HG02852 (cell line): ENCODE data around the gene CFAP46.
"Not testable (repeated sequence)": the region's sequence is repeated elsewhere in the genome, so short reads cannot be mapped to it uniquely, and the experiment has no call there.

Experiments
- ATAC-seq: cut with Tn5 transposase; IDR thresholded peaks from one replicate; pipeline ENCODE4 v1.9.1; 2021; ENCODE audit warnings: mild to moderate bottlenecking, moderate library complexity; ENCODE audit not compliant: unreplicated experiment

The CFAP46 gene

GRCh38 chr10:132781556-132781955 lies 160.8 kb downstream of the CFAP46 start:
- no peak for ATAC-seq

- no peak for ATAC-seq
Observed at GRCh38 chr10:132780356-132780755, 162.0 kb downstream of the CFAP46 start.

DNA sequence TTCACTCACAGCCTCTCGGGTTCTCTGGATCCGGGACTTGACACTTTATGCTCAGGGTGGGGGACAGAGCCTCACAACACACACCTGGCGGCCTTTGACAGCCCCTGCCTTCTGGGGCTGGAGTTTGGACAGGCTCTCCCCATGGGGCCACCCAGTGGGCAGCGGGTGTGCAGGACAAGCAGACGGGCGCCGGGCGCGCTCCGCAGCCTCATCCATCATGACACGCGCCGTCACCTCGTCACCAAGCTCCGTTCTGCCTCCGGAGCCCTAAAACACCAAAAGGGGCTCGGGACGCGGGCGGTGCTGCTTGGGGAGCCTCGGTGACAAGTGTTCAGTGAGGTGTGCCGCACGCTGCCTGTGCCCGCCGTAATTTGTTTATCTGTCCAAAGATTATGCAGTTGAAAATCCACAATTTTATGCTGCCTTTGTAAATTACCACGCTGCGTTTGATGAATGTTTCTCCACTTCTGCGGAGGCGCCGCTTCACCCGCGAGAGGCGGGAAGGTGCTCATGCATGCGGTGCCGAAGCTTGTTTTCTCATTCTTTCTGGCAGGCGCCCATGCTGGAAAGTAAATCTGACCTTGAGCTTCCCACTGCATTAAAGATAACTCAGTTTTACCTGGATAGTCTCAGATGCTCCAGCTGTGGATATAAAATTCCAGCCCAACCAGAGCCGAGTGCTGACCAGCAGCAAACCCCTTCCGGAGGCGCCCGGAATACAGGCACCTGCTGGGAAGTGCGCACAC lies 162.6 kb downstream of the CFAP46 start:
- ATAC-seq: no peak

DNA sequence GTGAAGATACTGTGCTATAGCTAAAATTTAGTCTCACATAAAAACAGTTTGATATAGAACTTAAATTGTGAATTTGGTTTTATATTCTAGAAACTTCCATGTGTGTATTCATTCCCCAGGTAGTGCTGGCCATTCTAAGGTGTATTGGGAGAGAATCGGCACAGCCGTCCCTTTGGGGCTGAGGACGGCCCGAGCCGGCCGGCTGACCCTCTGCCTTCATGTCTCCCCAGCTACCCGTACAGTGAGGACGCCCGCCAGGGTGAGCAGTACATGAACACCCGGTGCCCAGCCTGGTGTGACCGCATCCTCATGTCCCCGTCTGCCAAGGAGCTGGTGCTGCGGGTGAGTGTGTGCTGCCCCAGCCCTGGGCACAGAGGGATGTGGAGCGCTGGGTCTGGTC lies 164.9 kb downstream of the CFAP46 start:
- ATAC-seq: no peak

GRCh38 chr10:132776821-132777220 lies 165.5 kb downstream of the CFAP46 start:
- no peak for ATAC-seq

DNA sequence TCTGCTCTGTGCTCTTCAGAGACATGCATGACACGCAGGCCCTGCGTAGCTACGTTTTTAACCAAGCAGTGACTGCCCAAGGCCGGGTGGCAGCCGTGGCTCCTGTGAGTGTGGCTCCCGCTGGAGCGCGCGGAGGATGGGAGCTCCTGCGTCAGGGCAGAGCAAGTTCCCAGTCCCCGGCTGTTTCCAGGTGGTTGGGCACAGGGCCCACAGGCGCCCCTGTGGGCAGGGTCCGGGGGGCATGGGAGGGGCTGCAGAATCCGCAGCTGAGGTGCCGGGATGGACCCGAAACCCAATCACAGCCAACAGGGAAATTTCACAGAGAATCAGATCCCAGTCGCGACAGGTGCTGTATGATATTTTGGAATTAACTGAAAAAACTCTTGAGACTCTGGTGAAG lies 166.2 kb downstream of the CFAP46 start:
- ATAC-seq: no peak

DNA sequence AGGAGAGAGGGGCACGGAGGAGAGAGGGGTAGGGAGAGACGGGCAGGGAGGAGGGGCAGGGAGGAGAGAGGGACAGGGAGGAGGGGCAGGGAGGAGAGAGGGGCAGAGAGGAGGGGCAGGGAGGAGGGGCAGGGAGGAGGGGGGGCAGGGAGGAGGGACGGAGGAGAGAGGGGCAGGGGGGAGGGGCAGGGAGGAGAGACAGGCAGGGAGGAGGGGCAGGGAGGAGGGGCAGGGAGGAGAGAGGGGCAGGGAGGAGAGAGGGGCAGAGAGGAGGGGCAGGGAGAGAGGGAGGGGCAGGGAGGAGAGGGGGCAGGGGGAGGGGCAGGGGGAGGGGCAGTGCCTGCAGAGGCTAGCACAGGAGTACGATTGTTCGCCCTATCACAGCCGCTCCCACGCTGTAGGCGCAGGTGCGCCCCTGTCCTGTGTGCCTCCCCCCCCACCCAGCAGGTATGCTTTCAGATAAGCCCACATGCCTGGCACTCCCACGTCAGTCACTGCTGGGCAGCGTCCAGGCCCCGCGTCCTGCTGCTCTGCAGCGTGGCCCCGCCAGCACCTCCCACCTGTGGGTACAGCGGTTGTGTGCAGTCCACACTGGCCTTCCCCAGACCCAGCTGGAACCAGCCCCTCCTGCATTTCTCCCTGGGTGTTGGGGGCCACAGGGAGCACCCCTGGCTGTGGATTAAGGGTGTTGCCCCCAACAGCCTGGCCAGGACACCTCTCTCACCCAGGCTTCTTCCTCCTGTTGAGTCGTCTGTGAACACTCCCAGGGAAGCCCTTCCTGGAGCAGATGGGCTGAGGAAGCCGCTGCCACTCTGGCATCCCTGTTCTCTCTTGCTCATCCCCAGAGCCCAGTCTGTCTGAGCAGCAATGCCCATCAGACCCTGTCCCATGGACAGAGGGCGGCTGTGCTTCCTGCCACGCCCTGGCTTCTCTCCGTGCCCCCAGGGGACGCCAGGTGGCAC lies 167.2 kb downstream of the CFAP46 start:
- ATAC-seq: no peak

- no peak for ATAC-seq
Observed at GRCh38 chr10:132774181-132774901, 168.0 kb downstream of the CFAP46 start.

GRCh38 chr10:132772816-132773215 lies 169.6 kb downstream of the CFAP46 start:
- not testable (repeated sequence) for ATAC-seq

DNA sequence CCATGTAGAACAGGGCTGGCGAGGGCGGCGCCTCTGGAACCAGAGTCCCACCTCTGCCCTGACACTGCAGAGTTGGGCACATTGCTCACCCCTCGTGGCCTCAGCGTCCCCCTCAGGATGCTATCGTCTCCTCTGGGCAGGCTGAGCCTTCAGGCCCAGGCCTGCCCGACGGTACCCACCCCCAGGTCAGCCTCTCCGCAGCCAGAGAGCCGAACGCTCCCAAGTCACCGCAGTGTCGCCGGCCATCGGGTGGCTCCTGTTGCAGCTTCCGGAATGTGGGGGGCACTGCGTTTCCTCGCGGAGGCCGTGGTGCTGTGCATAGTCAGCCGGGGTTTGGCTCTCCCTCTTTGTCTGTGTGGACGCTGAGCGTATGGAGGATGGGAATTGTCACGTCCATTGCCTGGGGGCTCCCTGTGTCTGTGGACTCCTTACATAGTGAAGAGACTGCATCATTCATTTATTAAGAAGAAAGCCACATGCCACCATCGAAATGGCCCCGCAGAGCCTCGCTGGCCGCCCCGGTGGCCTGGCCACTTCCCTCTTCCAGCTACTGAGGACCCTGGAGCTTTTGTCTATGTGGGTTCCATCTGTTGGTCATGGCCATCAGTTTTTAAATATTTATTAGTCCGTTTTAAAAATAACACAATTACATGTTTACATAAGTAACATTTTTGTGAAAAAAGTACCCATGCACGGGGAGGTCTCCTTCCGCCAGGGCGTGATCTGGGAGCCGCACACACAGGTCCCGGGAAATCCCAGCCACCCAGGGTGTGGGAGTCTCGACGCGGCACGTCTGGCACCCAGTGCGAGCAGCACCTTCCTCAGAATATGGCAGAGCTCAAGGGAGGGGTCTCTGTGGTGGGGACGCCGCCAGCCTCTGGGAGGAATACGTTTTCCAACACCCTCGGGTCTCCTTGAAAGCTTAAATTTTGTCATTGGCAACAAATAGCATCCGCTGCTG lies 172.0 kb downstream of the CFAP46 start:
- no peak for ATAC-seq

GRCh38 chr10:132768346-132769248 lies 173.8 kb downstream of the CFAP46 start:
- no peak for ATAC-seq

- no peak for ATAC-seq
Observed at GRCh38 chr10:132766291-132766690, 176.1 kb downstream of the CFAP46 start.

GRCh38 chr10:132765435-132765834 lies 176.9 kb downstream of the CFAP46 start:
- ATAC-seq: no peak

DNA sequence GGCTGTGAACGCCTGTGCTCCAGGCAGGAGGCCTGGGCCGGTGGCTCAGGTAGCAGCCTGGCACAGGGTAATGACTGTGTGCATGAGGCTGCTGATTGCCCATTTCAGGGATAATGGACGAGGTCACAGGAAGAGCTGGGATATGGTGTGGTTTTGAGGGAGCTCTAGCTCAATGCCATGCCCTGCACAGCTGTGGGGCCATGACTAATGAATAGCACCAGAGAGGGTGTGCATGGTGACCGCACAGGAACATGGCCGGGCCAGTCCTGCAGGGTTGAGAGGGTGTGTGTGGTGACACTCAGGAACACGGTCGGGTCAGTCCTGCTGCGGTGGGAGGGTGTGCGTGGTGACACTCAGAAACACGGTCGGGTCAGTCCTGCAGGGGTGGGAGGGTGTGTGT lies 178.3 kb downstream of the CFAP46 start:
- no peak for ATAC-seq

GRCh38 chr10:132763545-132763944 lies 178.8 kb downstream of the CFAP46 start:
- no peak for ATAC-seq

DNA sequence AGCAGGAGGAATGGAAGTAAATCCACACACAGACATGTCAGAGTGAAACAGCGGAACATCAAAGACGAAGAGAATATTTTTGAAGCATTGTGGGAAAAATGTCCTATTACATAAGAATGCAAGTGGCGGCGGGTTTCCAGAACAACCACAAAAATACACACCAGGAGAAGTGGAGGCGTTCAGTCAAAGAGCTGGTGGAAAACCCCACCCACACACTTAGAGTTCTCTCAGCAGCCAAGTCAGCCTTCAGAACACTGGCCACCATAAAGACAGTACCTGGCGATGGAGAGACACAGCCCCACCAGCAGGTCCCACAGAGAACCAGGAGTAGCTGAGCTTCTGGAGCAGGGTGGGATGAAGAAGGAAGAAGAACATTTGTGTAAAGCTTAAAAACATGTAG lies 180.1 kb downstream of the CFAP46 start:
- ATAC-seq: no peak

- no peak for ATAC-seq
Observed at GRCh38 chr10:132761395-132762060, 180.8 kb downstream of the CFAP46 start.

DNA sequence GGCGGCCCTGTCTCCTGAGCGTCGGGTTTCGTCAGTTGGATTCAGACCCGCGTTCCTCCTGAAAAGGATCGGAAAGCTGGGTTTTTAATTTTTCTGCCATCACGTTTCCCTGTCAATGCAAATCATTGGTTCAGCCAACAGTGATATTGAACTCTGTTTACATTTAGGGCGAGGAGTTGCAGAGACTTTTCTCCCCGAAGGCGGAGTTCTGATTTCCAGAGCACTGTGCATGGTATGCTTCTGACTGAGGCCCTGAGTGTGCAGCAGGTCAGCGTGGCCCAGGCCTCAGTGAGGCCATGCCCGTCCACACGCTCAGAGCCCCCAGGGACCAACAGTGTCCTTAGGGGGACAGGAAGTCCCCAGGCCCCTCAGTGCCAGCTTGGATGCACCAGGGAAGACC lies 183.5 kb downstream of the CFAP46 start:
- no peak for ATAC-seq
